GOT3 (cell line): ENCODE data around the gene DDX10.
"Not testable (repeated sequence)": the region's sequence is repeated elsewhere in the genome, so short reads cannot be mapped to it uniquely, and the experiment has no call there.

Experiments
- DNase-seq: peaks from one replicate; lab custom pipeline; 2025; ENCODE audit warnings: mixed read lengths; lab: John Stamatoyannopoulos, UW

Gene DDX10

GRCh38 chr11:108664730-108665525 lies at the start of gene DDX10:
DDX10 (plus strand) TSS chr11:108665069; CDS start chr11:108665154, 85 bp downstream.
- peak; percentile 76 for DNase-seq

DNA sequence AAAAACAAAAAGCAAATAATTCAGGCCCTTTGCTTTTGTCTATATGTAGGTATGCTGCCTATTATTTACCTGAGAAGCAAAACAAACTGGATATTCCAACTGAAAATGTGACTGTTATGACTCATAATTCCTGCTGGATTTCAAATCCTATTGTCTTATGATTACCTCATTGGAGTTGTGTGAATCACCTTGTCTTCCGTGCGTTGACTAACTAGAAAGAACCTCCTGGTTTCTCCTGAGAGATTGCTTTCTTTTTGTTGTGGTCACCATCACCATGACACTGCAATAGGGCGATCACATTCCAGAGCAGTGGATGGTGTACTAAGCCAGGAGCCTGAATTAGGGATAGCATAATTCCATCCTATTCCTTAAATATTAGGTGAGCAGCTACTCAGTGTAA lies 48.3 kb upstream of the DDX10 start:
- no peak for DNase-seq

GRCh38 chr11:108617055-108617454 lies 47.8 kb upstream of the DDX10 start:
- no peak for DNase-seq

GRCh38 chr11:108618529-108618928 lies 46.3 kb upstream of the DDX10 start:
- no peak for DNase-seq

DNA sequence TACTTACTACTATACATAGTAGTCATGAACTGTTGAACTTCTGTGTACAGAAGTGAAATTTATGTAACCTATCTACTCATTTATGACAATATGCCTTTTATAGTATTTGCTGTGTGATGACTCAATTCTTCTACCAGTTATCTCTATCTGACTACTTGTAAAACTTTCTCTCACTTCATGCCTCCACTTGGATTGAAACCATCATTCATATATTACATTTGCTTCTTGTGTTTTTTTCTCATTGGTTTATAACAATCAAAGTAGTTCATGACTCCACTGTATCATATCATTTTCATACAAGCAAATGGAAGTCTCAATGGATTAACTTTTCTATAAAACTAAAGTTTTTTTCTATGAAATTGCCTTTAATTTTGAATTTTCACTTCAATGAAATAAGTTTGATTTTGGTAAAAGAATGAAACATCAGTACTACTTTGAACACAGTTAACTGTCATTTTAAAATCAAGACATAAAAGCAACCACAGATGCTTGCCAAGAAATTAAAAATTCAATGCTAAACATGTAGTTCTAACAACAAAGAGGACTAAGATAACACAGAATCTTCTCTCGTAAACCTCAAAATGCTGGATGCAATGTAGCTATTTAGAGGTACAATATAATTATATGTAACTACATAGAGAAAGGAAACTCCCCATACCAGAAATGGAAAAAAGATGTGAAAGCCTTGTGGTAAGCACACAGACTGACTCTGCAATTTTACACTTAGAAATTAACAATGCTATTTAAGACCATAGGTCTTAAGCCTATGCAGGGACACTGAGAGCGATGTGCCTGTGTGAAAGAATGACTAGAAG lies 43.7 kb upstream of the DDX10 start:
- DNase-seq = no peak

DNA sequence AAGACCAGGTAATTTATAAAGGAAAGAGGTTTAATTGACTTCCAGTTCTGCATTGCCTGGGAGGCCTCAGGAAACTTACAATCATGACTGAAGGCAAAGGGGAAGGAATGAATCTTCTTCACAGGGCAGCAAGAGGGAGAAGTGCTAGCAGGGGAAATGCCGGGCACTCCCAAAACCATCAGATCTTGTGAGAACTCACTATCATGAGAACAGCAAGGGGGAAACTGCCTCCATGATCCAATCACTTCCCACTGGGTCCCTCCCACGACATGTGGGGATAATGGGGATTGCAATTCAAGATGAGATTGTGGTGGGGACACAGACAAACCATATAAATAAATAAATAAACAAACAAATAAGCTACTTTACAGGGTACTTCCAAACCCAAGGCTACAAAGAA lies 42.5 kb upstream of the DDX10 start:
- DNase-seq = no peak

- no peak for DNase-seq
These were observed 40.5 kb upstream of the DDX10 start for GRCh38 chr11:108624196-108624925.

- no peak for DNase-seq
These were observed 36.5 kb upstream of the DDX10 start for GRCh38 chr11:108628326-108628725.

DNA sequence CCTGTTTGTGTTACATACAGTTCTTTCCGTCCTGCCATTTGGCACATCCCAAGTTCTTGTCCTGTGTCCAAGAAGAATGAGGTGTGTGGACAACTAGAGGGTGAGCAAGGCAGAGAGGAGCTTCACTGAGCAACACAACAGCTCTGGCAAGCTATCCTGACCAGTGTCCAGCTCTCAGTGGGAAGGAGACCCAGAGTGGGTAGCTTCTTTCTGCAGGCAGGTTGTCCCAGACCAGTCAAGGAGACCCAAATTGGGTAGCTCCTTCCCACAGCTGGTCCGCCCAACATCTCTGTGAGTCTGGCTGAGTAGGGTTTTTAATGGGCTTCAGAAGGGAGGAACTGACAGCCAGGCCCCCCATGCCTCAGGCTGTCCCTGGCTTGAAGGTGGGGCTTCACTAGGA lies 36.1 kb upstream of the DDX10 start:
- no peak for DNase-seq

DNA sequence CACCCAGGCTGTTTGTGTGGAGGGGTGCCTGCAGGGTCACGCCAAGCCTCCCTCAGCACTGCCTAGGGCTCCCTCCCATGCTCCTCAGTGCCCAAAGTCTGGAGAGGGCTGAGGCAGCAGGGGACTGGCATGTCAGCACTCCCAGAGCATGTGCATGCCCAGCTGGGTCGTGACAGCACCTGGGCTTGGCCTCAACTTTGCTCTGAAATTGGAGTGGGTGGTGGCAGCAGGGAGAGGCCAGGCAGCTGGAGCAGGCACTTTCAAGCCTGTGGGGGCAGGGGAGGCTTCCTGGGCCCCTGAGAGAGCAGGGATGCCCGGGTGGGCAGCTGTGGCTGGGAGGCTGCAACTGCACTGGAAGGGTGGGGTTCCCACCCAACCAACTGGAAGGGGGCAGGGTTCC lies 35.6 kb upstream of the DDX10 start:
- no peak for DNase-seq

GRCh38 chr11:108632041-108632704 lies 32.7 kb upstream of the DDX10 start:
- no peak for DNase-seq

DNA sequence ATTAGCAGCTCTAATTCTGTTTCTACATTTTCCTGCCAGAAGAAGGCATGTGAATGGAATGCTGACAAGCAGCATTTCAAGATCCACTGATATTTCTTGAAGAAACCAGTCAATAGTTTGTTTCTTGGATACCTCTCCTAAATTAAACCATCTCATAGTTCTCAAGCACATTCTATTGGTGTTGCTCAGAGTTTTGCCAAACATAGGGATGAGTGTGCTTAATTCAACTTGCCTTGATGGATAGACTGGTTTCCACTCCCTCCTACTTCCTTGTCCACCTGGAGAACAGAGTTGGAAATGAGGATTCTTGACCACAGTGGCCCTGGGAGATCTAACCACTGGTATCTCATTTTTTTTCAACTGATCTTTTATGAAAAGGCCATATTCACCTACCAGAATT lies 29.8 kb upstream of the DDX10 start:
- DNase-seq = no peak

- DNase-seq = no peak
These were observed 28.6 kb upstream of the DDX10 start for GRCh38 chr11:108636222-108636621.

DNA sequence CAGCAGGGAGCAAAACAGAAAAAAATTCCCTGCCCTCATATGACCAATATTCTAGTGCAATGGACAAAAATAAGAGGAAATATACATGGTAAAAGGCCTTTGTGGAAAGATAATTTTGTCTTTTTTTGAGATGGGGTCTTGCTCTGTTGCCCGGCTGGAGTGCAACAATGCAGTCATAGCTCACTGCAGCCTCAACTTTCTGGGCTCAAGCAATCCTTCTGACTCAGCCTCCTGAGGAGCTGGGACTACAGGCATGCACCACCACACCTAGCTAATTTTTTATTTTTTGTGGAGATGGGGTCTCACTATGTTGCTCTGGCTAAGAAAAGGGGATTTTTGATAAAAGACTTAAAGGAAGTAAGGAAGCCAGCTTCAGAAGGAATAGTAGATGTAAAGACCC lies 25.7 kb upstream of the DDX10 start:
- DNase-seq = no peak

DNA sequence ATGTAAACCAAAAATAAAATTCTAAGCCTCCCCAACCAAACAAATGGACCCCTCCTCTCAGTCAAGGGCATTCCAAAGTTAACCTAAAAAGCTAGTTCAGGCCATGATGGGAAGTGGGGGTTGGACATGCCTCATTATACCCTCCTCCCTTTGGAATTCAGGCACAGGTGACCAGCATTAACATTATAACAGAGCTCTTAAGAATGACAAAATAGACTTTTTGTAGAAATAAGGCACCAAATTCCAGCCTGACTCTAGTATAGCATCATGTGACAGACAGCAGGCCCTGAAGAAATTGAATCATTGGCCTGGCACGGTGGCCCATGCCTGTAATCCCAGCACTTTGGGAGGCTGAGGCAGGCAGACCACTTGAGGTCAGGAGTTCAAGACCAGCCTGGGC lies 23.1 kb upstream of the DDX10 start:
- not testable (repeated sequence) for DNase-seq

- DNase-seq = no peak
These were observed 20.9 kb upstream of the DDX10 start for GRCh38 chr11:108643974-108644373.

- DNase-seq = no peak
These were observed 18.9 kb upstream of the DDX10 start for GRCh38 chr11:108645970-108646369.

DNA sequence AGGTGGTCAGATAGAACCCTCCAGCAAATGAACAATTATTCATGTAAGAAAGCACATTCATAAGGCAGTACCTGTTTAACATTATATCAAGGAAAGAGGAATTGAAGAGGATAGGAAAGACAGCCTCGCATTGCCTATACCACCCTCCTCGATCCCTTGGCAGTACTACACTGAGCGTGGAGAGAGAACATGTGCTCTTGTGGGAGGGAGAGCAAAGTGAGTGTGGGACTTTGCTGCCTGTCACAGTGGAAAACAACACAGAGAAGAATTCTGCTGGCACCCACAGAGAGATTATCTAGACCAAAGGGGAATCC lies 17.5 kb upstream of the DDX10 start:
- DNase-seq = no peak

GRCh38 chr11:108647701-108648527 lies 17.0 kb upstream of the DDX10 start:
- DNase-seq = no peak

GRCh38 chr11:108648528-108648885 lies 16.4 kb upstream of the DDX10 start:
- DNase-seq = no peak

DNA sequence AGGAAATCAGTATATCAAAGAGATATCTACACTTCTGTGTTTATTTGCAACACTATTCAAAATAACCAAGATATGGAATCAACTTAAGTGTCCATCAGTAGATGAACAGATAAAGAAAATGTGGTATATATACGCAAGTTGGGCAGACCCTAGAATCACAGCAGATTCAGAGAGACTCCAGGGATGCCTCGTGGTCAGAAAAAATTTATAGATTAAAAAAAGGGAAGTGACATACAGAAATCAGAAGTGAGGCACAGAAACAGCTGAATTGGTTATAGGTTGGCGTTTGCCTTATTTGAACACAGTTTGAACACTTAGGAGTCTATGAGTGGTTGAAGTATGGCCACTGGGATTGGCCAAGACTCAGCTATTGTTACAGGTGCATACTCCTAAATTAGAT lies 10.8 kb upstream of the DDX10 start:
- not testable (repeated sequence) for DNase-seq
